Keratinocyte (primary cell): Measurements from ENCODE around the gene MDFI. TPM values are rescaled to one million over a fixed set of nuclear protein-coding genes. Genes with fewer than 3 reads are reported as not detected.

ENCODE experiments used
- DNase-seq: peaks from one replicate; pipeline ENCODE4 v3.0.0-alpha.2; 2011; ENCODE audit warnings: low read depth, missing footprints, low spot score
- FAIRE-seq: peaks from 2 replicates; lab custom pipeline; 2011; peaks lifted over from hg19 to GRCh38; lab: Jason Lieb, UNC
- H2AFZ ChIP-seq: 2 replicates; pipeline ENCODE4 v1.6.0; 2012; ENCODE audit warnings: low read length, control low read depth, inconsistent platforms; ENCODE audit not compliant: control insufficient read depth
- H3K27ac ChIP-seq: 2 replicates; pipeline ENCODE4 v1.5.1; 2011; ENCODE audit warnings: low read length; ENCODE audit not compliant: control insufficient read depth, insufficient read depth
- H3K27me3 ChIP-seq: 3 replicates; pipeline ENCODE4 v1.6.0; 2011; ENCODE audit warnings: low read length; ENCODE audit not compliant: control insufficient read depth, insufficient read depth; ENCODE audit errors: extremely low read depth
- H3K36me3 ChIP-seq, 2 experiments: 2 replicates in 1 of 2; 3 replicates in 1 of 2; pipeline ENCODE4 v1.5.1; 2011; ENCODE audit warnings: low read length in 2 of 2, mild to moderate bottlenecking in 1 of 2; ENCODE audit not compliant: control insufficient read depth in 2 of 2, insufficient read depth in 2 of 2; ENCODE audit errors: extremely low read depth in 1 of 2
- H3K4me1 ChIP-seq: 3 replicates; pipeline ENCODE4 v1.5.1; 2011; ENCODE audit warnings: low read length; ENCODE audit not compliant: control insufficient read depth, insufficient read depth; ENCODE audit errors: extremely low read depth
- H3K4me2 ChIP-seq: 3 replicates; pipeline ENCODE4 v1.6.0; 2011; ENCODE audit warnings: low read depth, low read length; ENCODE audit not compliant: control insufficient read depth, insufficient read depth; ENCODE audit errors: extremely low read depth
- H3K4me3 ChIP-seq, 3 experiments: fragments of 200-600 bp in 1 of 3; sonication (generic) in 1 of 3; 2 replicates in 2 of 3; 3 replicates in 1 of 3; pipeline ENCODE4 v1.5.1; 2011 to 2016; ENCODE audit warnings: low read length in 3 of 3, mild to moderate bottlenecking in 3 of 3, control low read depth in 2 of 3, inconsistent platforms in 1 of 3, low read depth in 1 of 3, mixed read lengths in 1 of 3, mixed run types in 1 of 3, moderate library complexity in 1 of 3; ENCODE audit not compliant: control insufficient read depth in 2 of 3, insufficient read depth in 2 of 3; ENCODE audit errors: extremely low read depth in 1 of 3
- H3K79me2 ChIP-seq: 2 replicates; pipeline ENCODE4 v1.6.0; 2012; ENCODE audit warnings: low read length; ENCODE audit not compliant: control insufficient read depth, insufficient read depth
- H3K9ac ChIP-seq: 3 replicates; pipeline ENCODE4 v1.6.0; 2011; ENCODE audit warnings: low read length; ENCODE audit not compliant: control insufficient read depth, insufficient read depth; ENCODE audit errors: extremely low read depth
- H3K9me1 ChIP-seq: 3 replicates; pipeline ENCODE4 v1.6.0; 2011; ENCODE audit warnings: low read length; ENCODE audit not compliant: control insufficient read depth, insufficient read depth; ENCODE audit errors: extremely low read depth
- H3K9me3 ChIP-seq: 2 replicates; pipeline ENCODE4 v1.5.1; 2012; ENCODE audit warnings: low read depth, low read length; ENCODE audit not compliant: control insufficient read depth
- H4K20me1 ChIP-seq: 3 replicates; pipeline ENCODE4 v1.6.0; 2011; ENCODE audit warnings: low read length; ENCODE audit not compliant: control insufficient read depth, insufficient read depth; ENCODE audit errors: extremely low read depth
- CTCF ChIP-seq, 3 experiments: IDR thresholded peaks in 1 of 3; conservative IDR thresholded peaks in 1 of 3; optimal IDR thresholded peaks in 1 of 3; 2 replicates in 2 of 3; 3 replicates in 1 of 3; pipeline versions ENCODE3 to v1.5.1; 2011; ENCODE audit warnings: low read length in 3 of 3, mild to moderate bottlenecking in 3 of 3, moderate library complexity in 2 of 3, control low read depth in 1 of 3, inconsistent platforms in 1 of 3; ENCODE audit not compliant: insufficient read depth in 2 of 3; ENCODE audit errors: extremely low read depth in 1 of 3
- EZH2 ChIP-seq: IDR thresholded peaks from one replicate; pipeline ENCODE4 v1.6.1; 2012; ENCODE audit warnings: inconsistent platforms, mild to moderate bottlenecking, low read length, moderate library complexity
- dilution Hi-C: fragments of 300-500 bp; cut with MboI; formaldehyde crosslinking; loops from one replicate; pipeline ENCODE4 v1.7.0; 2020; ENCODE audit warnings: low sequenced_read_pairs; ENCODE audit not compliant: extremely low pct_ligation_motif_present
- polyA plus RNA-seq, 5 experiments: library from polyadenylated mRNA; depleted of rRNA in 3 of 5; stranded (reverse) in 3 of 5; stranded (forward) in 1 of 5; unstranded in 1 of 5; fragments of >200 nt; gene quantifications; 1 replicate in 1 of 5; 2 replicates in 3 of 5; 3 replicates in 1 of 5; pipeline versions ENCODE4 v1.2.1 to v1.2.3, GENCODE V29; 2011 to 2012; ENCODE audit warnings: missing spikeins in 2 of 5, low read depth in 1 of 5, low replicate concordance in 1 of 5

MDFI gene
- polyA plus RNA-seq, 1 donor (not counting 4 experiments of a cell fraction or from before 2014, with no cell fraction given): 60.1 TPM

DNA sequence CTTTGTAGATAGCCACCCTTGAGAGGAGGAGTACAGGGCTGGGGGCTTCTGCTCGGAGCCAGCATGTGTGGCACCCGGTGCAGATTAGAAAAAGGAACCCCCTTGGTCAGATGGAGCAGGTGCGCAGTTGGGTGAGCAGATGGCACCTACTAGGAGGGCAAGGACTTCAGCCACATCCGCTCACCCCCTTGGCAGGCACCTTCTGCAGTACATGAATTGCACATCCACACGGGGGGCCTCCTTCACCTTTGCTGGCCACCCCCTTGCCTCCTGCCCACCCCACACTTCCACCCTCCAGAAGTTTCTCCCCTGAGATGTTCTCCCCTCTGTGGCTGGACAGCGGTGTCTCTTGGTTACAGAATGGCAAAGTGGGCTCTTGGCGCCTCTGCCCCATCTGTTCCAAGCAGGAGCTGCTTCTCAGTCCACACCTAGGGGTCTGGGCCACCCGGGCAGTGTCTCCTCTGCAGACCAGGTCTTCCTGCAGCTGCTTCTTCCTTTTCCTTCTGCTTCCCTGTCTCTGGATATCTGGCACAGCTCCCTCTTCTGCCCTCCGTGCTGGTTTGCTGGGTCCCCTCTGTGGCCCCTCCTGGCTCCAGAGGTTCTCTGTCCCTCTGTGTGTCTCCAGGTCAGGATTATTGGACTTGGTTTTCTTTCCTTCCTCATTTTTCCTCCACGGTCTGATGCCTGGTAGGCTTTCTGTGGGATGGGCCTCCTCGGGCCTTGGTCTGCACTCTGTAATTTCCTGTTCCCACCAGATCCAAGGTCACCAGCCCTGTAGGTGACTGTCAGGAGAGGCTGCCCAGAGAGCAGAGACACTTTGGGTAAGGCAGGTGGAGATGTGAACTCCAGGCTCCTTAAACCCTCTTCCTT, 4.1 kb downstream of the MDFI start:
- peaks cover 38% of the 10 kb centered on the region for H3K4me1 ChIP-seq
- no peaks in the 10 kb centered on the region for H3K27me3 ChIP-seq
- H3K9ac ChIP-seq: no peak overlapping the region
- DNase-seq: no peak
- H3K9me3 ChIP-seq: no peaks in the 10 kb centered on the region
- no peak for TF ChIP-seq EZH2
- TF ChIP-seq CTCF (optimal IDR thresholded peaks at IDR 0.05 in 1 of 3, IDR thresholded peaks at IDR 0.05 in 1 of 3, conservative IDR thresholded peaks at IDR 0.05 in 1 of 3; ENCODE audit: extremely low read depth in 1 of 3, insufficient read depth in 2 of 3, low read length in 3 of 3): no peak
- peak overlapping the region; percentile 16 for H3K4me2 ChIP-seq
- H2AFZ ChIP-seq: no peak overlapping the region
- H4K20me1 ChIP-seq: peaks cover 15% of the 10 kb centered on the region
- FAIRE-seq: no peak
- peaks cover 5% of the 10 kb centered on the region for H3K9me1 ChIP-seq
- no peak overlapping the region for H3K27ac ChIP-seq
- H3K79me2 ChIP-seq: peaks cover 65% of the 10 kb centered on the region
- H3K36me3 ChIP-seq: peaks cover 31 to 50% of the 10 kb centered on the region in 2 experiments
- H3K4me3 ChIP-seq: no peak overlapping the region
- dilution Hi-C loops: no loop called here

DNA sequence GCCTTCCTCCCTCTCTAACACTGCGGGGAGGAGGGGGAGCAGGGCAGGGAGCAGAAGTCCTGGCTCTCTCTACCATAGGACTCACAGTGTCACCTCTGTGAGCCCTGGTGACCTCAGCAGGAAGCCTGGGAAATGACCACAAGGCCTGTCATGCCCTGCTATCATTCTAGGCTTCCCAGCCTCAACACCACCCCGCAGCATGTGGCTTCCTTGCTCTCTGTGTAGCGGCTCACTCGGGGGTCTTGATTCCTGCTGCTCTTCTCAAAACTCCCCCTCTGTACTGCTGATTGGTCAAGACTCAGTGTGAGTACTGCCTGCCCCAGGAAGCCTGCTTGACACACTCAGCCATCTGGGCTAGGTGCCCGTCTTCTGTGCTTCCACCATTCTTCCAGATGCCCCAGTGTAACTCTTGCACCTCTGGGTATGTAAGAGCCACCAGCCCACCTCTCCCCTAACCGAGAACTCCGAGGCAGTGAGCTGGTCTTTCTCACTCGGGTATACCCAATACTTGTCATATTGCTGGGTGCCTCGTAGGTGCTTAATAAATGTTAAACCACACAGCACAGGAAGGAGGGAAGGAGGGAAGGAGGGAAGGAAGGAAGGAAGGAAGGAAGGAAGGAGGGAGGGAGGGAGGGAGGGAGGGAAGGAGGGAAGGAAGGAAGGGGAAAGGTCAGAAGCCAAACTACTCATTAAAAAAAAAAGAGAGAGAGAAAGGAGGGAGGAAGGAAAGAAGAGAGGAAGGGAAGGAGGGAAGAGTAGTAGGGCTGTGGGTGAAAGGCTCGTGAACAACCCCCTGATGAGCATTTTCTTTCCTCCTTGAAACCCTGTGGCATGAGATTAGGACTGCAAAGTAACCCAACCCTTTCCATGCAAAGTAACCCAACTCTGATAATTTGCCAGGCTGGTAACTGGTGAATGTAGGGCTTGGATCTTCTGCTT, 5.0 kb downstream of the MDFI start:
- Histone ChIP-seq H3K4me2 (peak overlapping the region; percentile 52), H3K9ac (no peak overlapping the region)

More for the DNA sequence above, 5.0 kb downstream of the MDFI start:
- peaks cover 57% of the 10 kb centered on the region for H3K79me2 ChIP-seq
- H3K36me3 ChIP-seq: peaks cover 34 to 54% of the 10 kb centered on the region in 2 experiments
- FAIRE-seq: peak; percentile 29
- no peak overlapping the region for H3K27ac ChIP-seq
- H3K27me3 ChIP-seq: no peaks in the 10 kb centered on the region
- no peak overlapping the region for H2AFZ ChIP-seq
- H3K9me1 ChIP-seq: peaks cover 5% of the 10 kb centered on the region
- no peak overlapping the region for H3K4me3 ChIP-seq
- TF ChIP-seq EZH2 (no peak), CTCF (optimal IDR thresholded peaks at IDR 0.05 in 1 of 3, IDR thresholded peaks at IDR 0.05 in 1 of 3, conservative IDR thresholded peaks at IDR 0.05 in 1 of 3; ENCODE audit: extremely low read depth in 1 of 3, insufficient read depth in 2 of 3, low read length in 3 of 3) (no peak)
- dilution Hi-C loops: no loop called here
- peaks cover 15% of the 10 kb centered on the region for H4K20me1 ChIP-seq
- no peaks in the 10 kb centered on the region for H3K9me3 ChIP-seq
- H3K4me1 ChIP-seq: peaks cover 38% of the 10 kb centered on the region
- DNase-seq: no peak
